HL-60 (cell line): ENCODE results near the gene WDR27.

Source experiments
- DNase-seq, 2 experiments: peaks; one replicate each; pipeline ENCODE4 v3.0.0-alpha.2; 2010 to 2020; ENCODE audit warnings: low read depth in 1 of 2, low spot score in 1 of 2
- H3K27ac ChIP-seq: fragments of 250-450 bp; sonication (Bioruptor Pico); replicated peaks from 2 replicates; pipeline ENCODE4 v1.5.1; 2020; ENCODE audit warnings: mild to moderate bottlenecking, moderate library complexity
- H3K27me3 ChIP-seq: fragments of 250-450 bp; sonication (Bioruptor Pico); 2 replicates; pipeline ENCODE4 v1.5.1; 2021; ENCODE audit warnings: mild to moderate bottlenecking, moderate library complexity; ENCODE audit not compliant: insufficient read depth, poor library complexity, severe bottlenecking
- H3K4me3 ChIP-seq: replicated peaks from 2 replicates; pipeline ENCODE4 v1.5.1; 2011; ENCODE audit warnings: mild to moderate bottlenecking, control low read depth, low read length; ENCODE audit not compliant: insufficient read depth
- CTCF ChIP-seq: IDR thresholded peaks from one replicate; pipeline ENCODE4 v1.5.1; 2011; ENCODE audit warnings: low read length, control low read depth, inconsistent platforms; ENCODE audit not compliant: insufficient read depth
- GABPA ChIP-seq: IDR thresholded peaks from 2 replicates; pipeline ENCODE4 v1.6.1; 2012; ENCODE audit warnings: low read depth
- POLR2AphosphoS5 ChIP-seq: IDR thresholded peaks from 2 replicates; pipeline ENCODE4 v1.6.1; 2012; ENCODE audit warnings: low read depth
- REST ChIP-seq: IDR thresholded peaks from 2 replicates; pipeline ENCODE4 v1.6.1; 2012; ENCODE audit warnings: low read depth; ENCODE audit not compliant: insufficient replicate concordance
- SPI1 ChIP-seq: IDR thresholded peaks from 2 replicates; pipeline ENCODE4 v1.6.1; 2012; ENCODE audit warnings: low read depth, mild to moderate bottlenecking, borderline replicate concordance

Gene WDR27

GRCh38 chr6:169428532-169428931 lies 273.3 kb downstream of the WDR27 start:
- no peak overlapping the region for H3K27ac ChIP-seq
- DNase-seq, result no peak
- no peaks in the 10 kb centered on the region for H3K27me3 ChIP-seq
- no peak overlapping the region for H3K4me3 ChIP-seq
- TF ChIP-seq POLR2AphosphoS5 (no peak), CTCF (no peak), REST (no peak)

- H3K27me3 ChIP-seq, result no peaks in the 10 kb centered on the region
- H3K27ac ChIP-seq, result no peak overlapping the region
- TF ChIP-seq GABPA (no peak), REST (no peak), CTCF (no peak), POLR2AphosphoS5 (no peak), SPI1 (no peak)
- no peak for DNase-seq
- no peak overlapping the region for H3K4me3 ChIP-seq
Measured at GRCh38 chr6:169427856-169428255, 274.0 kb downstream of the WDR27 start.

DNA sequence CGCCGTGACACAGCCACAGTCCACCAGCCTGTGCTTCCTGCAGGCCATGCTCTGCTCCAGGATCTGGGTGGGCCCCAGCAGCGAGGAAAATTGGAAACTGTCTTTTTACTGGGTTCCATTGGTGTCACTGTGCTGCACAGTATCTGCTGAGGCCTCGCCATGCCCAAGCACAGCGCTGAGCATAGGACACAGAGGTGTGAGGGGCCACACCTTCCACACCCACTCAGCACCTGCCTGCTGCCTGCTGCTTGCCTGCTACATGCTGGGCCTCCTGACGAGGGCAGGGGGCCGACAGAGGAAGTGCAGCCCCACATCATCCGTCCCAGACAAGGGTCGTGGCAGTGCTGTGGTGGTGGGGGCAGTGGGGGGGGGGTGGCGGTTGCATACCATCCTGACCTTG lies 275.2 kb downstream of the WDR27 start:
- Histone ChIP-seq H3K4me3 (no peak overlapping the region), H3K27me3 (no peaks in the 10 kb centered on the region), H3K27ac (no peak overlapping the region)
- TF ChIP-seq SPI1, result no peak
- no peak for TF ChIP-seq REST
- no peak for DNase-seq

- no peaks in the 10 kb centered on the region for H3K27me3 ChIP-seq
- H3K4me3 ChIP-seq, result no peak overlapping the region
- TF ChIP-seq GABPA (no peak), REST (no peak), CTCF (no peak), POLR2AphosphoS5 (no peak), SPI1 (no peak)
- no peak overlapping the region for H3K27ac ChIP-seq
- DNase-seq, result no peak
Measured at GRCh38 chr6:169425628-169426370, 276.0 kb downstream of the WDR27 start.
